Fibroblast of lung (primary cell): ENCODE measurements around the gene RETREG1. TPM values are rescaled to one million over a fixed set of nuclear protein-coding genes. Genes with fewer than 3 reads are reported as not detected.

Experiments
- DNase-seq, 2 donors: peaks; one replicate each; pipeline versions ENCODE4 v3.0.0 to v3.0.0-alpha.2; 2010; ENCODE audit warnings: low read depth in 2 of 2
- H2AFZ ChIP-seq: 2 replicates; pipeline ENCODE4 v1.5.1; 2012; ENCODE audit warnings: low read length, control low read depth, inconsistent platforms
- H3K27ac ChIP-seq: 2 replicates; pipeline ENCODE4 v1.5.1; 2011; ENCODE audit warnings: low read length, control low read depth; ENCODE audit not compliant: insufficient read depth
- H3K27me3 ChIP-seq: 2 replicates; pipeline ENCODE4 v1.5.1; 2011; ENCODE audit warnings: mild to moderate bottlenecking, low read length; ENCODE audit not compliant: control insufficient read depth, insufficient read depth
- H3K36me3 ChIP-seq: 2 replicates; pipeline ENCODE4 v1.5.1; 2011; ENCODE audit warnings: low read length; ENCODE audit not compliant: control insufficient read depth, insufficient read depth
- H3K4me1 ChIP-seq: 2 replicates; pipeline ENCODE4 v1.5.1; 2011; ENCODE audit warnings: low read length; ENCODE audit not compliant: control insufficient read depth, insufficient read depth; ENCODE audit errors: extremely low read depth
- H3K4me2 ChIP-seq: 2 replicates; pipeline ENCODE4 v1.5.1; 2011; ENCODE audit warnings: low read length, control low read depth; ENCODE audit not compliant: insufficient read depth; ENCODE audit errors: extremely low read depth
- H3K4me3 ChIP-seq, 4 experiments: fragments of 200-600 bp in 1 of 4; sonication (generic) in 1 of 4; replicated peaks in 1 of 4; 2 replicates each; pipeline ENCODE4 v1.5.1; 2011 to 2016; ENCODE audit warnings: low read length in 4 of 4, low read depth in 3 of 4, mild to moderate bottlenecking in 3 of 4, control low read depth in 2 of 4, inconsistent platforms in 1 of 4, mixed read lengths in 1 of 4; ENCODE audit not compliant: insufficient read depth in 1 of 4; ENCODE audit errors: control extremely low read depth in 1 of 4
- H3K79me2 ChIP-seq: 2 replicates; pipeline ENCODE4 v1.5.1; 2012; ENCODE audit warnings: mild to moderate bottlenecking, low read length, inconsistent platforms; ENCODE audit not compliant: control insufficient read depth, insufficient read depth
- H3K9ac ChIP-seq: 2 replicates; pipeline ENCODE4 v1.5.1; 2011; ENCODE audit warnings: mild to moderate bottlenecking, low read length, control low read depth; ENCODE audit not compliant: insufficient read depth
- H3K9me3 ChIP-seq: 2 replicates; pipeline ENCODE4 v1.5.1; 2012; ENCODE audit warnings: low read depth, low read length; ENCODE audit not compliant: control insufficient read depth, insufficient read depth
- H4K20me1 ChIP-seq: 2 replicates; pipeline ENCODE4 v1.5.1; 2011; ENCODE audit warnings: low read length; ENCODE audit not compliant: control insufficient read depth, insufficient read depth; ENCODE audit errors: extremely low read depth
- EZH2 ChIP-seq: IDR thresholded peaks from 2 replicates; pipeline ENCODE4 v1.5.1; 2012; ENCODE audit warnings: low read length, control low read depth, mild to moderate bottlenecking; ENCODE audit errors: missing control alignments
- polyA plus RNA-seq, 2 donors: library from polyadenylated mRNA; depleted of rRNA in 1 of 2; stranded (reverse) in 1 of 2; unstranded in 1 of 2; fragments of >200 nt; gene quantifications; 2 replicates each; pipeline ENCODE4 v1.2.1, GENCODE V29; 2011 to 2012; ENCODE audit warnings: missing spikeins in 1 of 2
- total RNA-seq: library from RNA; depleted of rRNA; stranded (reverse); fragments of >200 nt; gene quantifications from 2 replicates; pipeline ENCODE4 v1.2.1, GENCODE V29; 2014
- TF ChIP-seq, protein P1 (sequence below), 2 donors: IDR thresholded peaks in 1 of 2; conservative IDR thresholded peaks in 1 of 2; 1 replicate in 1 of 2; 2 replicates in 1 of 2; pipeline ENCODE4 v1.5.1; 2011 to 2012; ENCODE audit warnings: low read length in 2 of 2, control low read depth in 1 of 2, inconsistent platforms in 1 of 2, low read depth in 1 of 2, mild to moderate bottlenecking in 1 of 2

The RETREG1 gene
- total and polyA plus RNA-seq, 2 donors (not counting 1 experiment from before 2014, with no cell fraction given): 0.41 to 0.99 TPM

DNA sequence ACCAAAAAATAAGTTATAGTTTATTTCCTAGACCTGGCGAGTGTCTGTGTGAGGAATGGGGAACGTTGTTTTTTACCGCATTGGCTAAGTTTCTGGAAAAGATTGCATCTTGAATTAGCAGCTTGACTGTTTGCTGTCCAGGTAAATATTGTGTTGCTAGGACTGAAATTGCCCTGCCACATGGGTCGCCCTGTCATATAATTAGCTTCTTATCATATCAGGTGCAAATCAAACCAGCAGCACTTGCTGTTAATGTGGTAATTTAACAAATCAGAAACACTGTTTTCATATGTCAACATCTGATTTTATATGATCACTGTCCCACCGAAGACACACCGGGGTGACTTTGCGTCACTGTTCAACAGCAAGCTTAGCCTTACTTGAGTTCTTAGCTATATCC, 87.5 kb downstream of the RETREG1 start:
- H3K27me3 ChIP-seq: peaks cover 3% of the 10 kb centered on the region
- DNase-seq: no peak
- H3K4me3 ChIP-seq: no peak overlapping the region
- H3K9ac ChIP-seq: no peak overlapping the region
- H3K9me3 ChIP-seq: no peaks in the 10 kb centered on the region
- H3K27ac ChIP-seq: no peak overlapping the region
- H4K20me1 ChIP-seq: no peaks in the 10 kb centered on the region
- H3K79me2 ChIP-seq: no peaks in the 10 kb centered on the region
- H3K36me3 ChIP-seq: no peaks in the 10 kb centered on the region
- no peak overlapping the region for H3K4me2 ChIP-seq
- no peak overlapping the region for H2AFZ ChIP-seq
- H3K4me1 ChIP-seq: no peaks in the 10 kb centered on the region
- TF ChIP-seq, protein P1, sequence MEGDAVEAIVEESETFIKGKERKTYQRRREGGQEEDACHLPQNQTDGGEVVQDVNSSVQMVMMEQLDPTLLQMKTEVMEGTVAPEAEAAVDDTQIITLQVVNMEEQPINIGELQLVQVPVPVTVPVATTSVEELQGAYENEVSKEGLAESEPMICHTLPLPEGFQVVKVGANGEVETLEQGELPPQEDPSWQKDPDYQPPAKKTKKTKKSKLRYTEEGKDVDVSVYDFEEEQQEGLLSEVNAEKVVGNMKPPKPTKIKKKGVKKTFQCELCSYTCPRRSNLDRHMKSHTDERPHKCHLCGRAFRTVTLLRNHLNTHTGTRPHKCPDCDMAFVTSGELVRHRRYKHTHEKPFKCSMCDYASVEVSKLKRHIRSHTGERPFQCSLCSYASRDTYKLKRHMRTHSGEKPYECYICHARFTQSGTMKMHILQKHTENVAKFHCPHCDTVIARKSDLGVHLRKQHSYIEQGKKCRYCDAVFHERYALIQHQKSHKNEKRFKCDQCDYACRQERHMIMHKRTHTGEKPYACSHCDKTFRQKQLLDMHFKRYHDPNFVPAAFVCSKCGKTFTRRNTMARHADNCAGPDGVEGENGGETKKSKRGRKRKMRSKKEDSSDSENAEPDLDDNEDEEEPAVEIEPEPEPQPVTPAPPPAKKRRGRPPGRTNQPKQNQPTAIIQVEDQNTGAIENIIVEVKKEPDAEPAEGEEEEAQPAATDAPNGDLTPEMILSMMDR (conservative IDR thresholded peaks at IDR 0.05 in 1 of 2, IDR thresholded peaks at IDR 0.05 in 1 of 2; ENCODE audit: low read depth in 1 of 2, low read length in 2 of 2): no peak
- no peak for TF ChIP-seq EZH2

DNA sequence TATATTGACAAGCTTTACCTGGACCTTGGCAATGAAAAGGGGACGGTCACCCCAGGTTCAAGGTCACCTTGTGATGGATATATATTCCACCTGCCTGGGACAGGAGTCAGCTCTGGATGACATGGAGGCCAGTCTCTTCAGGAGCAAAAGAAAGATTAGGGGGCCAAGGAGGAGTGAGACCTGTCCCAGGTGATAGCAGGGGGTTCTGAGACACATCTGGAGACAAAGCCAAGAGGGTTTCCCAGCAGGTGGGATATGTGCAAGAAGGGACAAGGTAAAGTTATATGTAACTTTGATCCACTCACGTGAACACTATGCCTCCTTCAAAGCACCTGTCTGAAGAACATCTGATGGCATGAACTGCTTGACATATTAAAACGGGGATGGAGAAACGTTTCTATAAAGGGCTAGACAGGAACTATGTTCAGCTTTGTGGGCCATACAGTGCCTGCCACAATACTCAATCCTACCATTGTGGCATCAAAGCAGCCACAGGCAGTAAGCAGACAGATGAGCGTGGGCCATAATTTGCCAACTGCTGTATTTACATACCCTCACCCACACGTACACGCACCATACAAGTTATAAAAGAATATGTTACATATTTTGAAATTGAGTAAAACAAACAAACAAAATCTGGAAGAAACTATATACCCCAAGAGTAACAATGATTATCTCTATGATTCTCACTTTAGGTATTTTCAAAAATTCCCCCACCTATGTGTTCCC, 88.3 kb downstream of the RETREG1 start:
- Histone ChIP-seq H4K20me1 (no peaks in the 10 kb centered on the region), H3K4me3 (no peak overlapping the region)
- TF ChIP-seq, protein P1 (conservative IDR thresholded peaks at IDR 0.05 in 1 of 2, IDR thresholded peaks at IDR 0.05 in 1 of 2; ENCODE audit: low read depth in 1 of 2, low read length in 2 of 2): no peak
- no peak for TF ChIP-seq EZH2

DNA sequence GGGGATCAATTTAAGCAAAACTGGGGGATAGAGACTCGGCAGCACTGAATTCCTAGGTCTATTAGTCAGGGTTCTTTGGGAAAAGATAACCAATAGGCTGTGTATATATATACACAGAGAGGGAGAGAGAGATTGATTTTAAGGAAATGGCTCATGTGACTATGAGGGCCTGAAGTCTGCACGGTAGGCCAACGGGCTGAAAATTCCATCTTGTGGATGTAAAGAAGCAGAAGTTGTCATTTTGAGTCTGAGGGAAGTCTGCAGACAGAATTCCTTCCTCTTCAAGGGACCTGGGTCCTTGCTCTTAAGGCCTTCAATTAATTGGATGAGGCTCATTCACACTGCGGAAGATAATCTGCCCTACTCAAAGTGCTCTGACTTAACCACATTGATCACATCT, 91.1 kb downstream of the RETREG1 start:
- no peak for DNase-seq
- Histone ChIP-seq H4K20me1 (no peaks in the 10 kb centered on the region), H3K27me3 (peaks cover 6% of the 10 kb centered on the region), H3K9ac (no peak overlapping the region), H3K4me1 (no peaks in the 10 kb centered on the region), H3K36me3 (no peaks in the 10 kb centered on the region), H2AFZ (no peak overlapping the region), H3K27ac (no peak overlapping the region), H3K4me3 (no peak overlapping the region), H3K9me3 (no peaks in the 10 kb centered on the region), H3K4me2 (no peak overlapping the region), H3K79me2 (no peaks in the 10 kb centered on the region)
- no peak for TF ChIP-seq EZH2
- TF ChIP-seq, protein P1 (conservative IDR thresholded peaks at IDR 0.05 in 1 of 2, IDR thresholded peaks at IDR 0.05 in 1 of 2; ENCODE audit: low read depth in 1 of 2, low read length in 2 of 2): no peak

More for the DNA sequence above, 88.3 kb downstream of the RETREG1 start:
- H3K4me1 ChIP-seq: no peaks in the 10 kb centered on the region
- H3K27me3 ChIP-seq: peaks cover 3% of the 10 kb centered on the region
- no peak for DNase-seq
- H3K9ac ChIP-seq: no peak overlapping the region
- H2AFZ ChIP-seq: no peak overlapping the region
- H3K27ac ChIP-seq: no peak overlapping the region
- no peaks in the 10 kb centered on the region for H3K36me3 ChIP-seq
- no peak overlapping the region for H3K4me2 ChIP-seq
- H3K9me3 ChIP-seq: no peaks in the 10 kb centered on the region
- H3K79me2 ChIP-seq: no peaks in the 10 kb centered on the region
